HG02678 (cell line): ENCODE results near the gene SPDYE16.
"Not testable (repeated sequence)": the region's sequence is repeated elsewhere in the genome, so short reads cannot be mapped to it uniquely, and the experiment has no call there.

Experiments
- ATAC-seq: cut with Tn5 transposase; IDR thresholded peaks from one replicate; pipeline ENCODE4 v1.9.1; 2021; ENCODE audit warnings: mild to moderate bottlenecking, moderate library complexity; ENCODE audit not compliant: unreplicated experiment

The SPDYE16 gene

DNA sequence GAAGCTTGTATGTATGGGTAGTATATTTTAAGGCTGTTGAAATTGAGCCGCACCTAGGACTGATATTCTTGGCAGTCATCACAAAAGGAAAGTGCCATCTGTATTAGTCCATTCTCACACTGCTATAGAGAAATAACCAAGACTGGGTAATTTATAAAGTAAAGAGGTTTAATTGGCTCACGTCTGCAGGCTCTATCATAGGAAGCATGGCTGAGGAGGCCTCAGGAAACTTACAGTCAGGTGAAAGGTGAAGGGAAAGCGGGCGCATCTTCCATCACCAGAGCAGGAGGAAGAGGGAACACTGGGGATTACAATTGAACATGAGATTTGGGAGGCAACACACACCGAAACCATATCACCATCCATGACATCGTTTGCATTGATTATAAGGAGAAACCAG lies 8.9 kb upstream of the SPDYE16 start:
- ATAC-seq: not testable (repeated sequence)

DNA sequence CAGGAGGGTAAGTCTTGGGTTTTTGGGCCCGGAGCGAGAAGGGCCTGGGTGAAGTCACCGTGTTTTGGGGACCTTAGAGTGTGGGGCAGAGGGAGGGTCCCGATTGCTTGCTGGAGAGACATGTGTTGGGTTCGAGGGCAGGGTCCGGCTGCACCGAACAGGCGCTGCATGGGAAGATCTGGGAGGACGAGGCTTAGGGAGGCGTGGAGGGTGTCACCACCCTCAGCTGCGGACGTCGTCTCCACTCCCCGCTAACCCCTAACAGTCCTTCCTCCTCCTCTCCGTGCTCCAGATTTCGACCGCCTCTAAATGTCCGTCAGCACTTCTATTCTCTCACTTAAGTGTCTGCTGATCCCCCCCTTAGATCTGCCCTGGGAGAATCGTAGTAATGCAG lies 6.8 kb upstream of the SPDYE16 start:
- ATAC-seq: not testable (repeated sequence)

DNA sequence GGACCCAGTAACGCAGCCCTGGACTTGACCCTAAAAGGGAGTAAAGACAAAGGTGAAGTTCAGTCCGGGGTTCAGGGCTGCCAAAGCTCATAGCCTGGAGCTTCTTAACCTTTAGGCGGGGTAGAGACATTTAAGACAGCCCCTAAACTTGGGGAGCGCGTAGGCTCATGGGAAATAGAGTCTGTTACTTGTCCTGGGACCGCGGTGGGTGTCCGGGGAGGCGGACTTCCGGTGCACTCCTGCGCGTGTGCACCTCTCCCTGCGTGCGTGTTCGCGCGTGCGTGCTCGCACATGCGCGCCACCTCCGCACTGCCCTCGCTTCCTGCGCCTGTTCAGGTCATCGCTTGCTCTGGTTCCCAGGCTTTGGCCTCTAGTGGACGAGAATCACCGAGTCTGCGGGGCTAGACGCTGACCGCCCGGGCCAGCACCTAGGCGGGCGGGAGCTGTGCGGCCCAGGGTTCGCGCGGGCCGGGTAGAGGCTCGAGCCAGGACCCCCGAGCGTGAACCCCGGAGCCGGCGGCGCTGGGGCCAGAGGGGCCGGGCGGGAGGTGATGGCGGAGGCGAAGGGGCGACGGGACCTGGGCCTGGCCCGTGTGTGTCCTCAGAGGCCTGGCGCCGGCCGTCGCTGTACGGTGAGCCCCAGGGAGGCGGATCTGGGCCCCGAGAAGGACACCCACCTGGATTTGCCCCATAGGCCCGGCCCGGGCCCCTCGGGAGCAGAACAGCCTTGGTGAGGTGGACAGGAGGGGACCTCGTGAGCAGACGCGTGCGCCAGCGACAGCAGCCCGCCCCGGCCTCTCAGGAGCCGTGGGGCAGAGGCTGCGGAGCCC lies 6.1 kb upstream of the SPDYE16 start:
- ATAC-seq: peak; percentile 99

DNA sequence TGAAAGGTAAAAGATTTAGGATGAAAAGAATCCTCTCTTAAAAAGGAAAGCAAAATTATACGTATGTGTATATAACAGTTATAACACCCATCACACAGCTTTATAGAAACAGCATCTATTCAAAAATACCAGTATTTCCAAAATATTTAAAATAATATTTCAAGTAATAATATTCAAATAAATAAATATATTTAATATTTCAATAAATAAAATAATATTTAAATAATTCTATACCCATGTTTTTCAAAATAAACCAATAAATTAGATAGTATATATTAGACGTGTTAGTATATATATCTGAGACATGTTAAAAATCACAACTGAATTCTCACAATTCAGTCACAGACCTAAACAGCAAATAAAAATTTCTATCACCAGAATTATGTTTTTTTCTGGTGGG lies 11.5 kb downstream of the SPDYE16 start:
- not testable (repeated sequence) for ATAC-seq

DNA sequence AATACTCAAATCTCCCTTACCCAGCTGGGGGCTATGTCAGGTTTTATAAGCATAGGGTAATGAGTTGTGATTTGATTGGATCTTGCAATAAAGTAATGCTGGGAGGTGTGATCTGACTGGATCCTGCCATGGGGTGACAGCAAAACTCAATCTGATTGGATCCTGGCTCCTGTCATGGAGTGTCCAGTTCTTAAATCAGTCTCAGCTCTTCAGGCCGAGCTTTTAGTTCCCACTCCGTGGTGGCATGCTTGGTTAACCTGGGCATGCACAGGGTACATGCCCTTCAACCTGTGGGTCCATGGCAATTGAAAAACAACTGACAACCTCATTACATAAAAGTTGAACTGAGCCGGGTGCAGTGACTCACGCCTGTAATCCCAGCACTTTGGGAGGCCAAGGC lies 16.9 kb downstream of the SPDYE16 start:
- ATAC-seq: not testable (repeated sequence)

DNA sequence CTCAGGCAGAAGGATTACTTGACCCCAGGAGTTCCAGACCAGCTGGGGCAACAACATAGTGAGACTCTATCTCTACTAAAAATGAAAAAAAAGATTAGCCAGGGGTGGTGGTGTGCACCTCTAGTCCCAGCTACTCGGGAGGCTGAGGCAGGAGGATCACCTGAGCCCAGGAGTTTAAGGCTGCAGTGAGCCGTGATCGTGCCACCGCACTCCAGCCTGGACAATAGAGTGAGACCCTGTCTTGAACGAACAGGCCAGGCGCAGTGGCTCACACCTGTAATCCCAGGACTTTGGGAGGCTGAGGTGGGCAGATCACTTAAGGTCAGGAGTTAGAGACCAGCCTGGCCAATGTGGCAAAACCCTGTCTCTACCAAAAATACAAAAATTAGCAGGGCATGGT lies 26.2 kb downstream of the SPDYE16 start:
- ATAC-seq: not testable (repeated sequence)

DNA sequence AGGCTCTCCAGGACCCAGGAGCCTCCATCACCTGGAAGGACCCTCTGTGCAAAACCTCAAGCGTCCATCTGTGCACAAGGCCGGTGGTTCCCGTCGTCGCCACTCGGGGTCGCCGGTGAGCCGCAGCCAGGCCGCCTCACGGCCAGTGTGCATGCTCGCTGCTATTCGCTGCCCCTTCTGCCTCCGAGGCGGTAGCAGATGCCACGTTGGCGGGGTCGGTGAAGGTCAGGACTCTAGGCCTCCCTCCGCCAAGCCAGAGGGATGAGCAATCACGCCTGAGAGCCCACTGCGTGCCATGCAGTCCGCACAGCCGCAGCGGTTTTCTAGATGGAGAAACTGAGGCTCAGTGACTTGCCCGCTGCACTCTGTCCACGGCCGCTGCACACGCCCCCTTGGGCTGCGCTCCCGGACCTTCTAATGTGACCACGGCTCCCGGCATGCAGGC lies 27.1 kb downstream of the SPDYE16 start:
- ATAC-seq: no peak

DNA sequence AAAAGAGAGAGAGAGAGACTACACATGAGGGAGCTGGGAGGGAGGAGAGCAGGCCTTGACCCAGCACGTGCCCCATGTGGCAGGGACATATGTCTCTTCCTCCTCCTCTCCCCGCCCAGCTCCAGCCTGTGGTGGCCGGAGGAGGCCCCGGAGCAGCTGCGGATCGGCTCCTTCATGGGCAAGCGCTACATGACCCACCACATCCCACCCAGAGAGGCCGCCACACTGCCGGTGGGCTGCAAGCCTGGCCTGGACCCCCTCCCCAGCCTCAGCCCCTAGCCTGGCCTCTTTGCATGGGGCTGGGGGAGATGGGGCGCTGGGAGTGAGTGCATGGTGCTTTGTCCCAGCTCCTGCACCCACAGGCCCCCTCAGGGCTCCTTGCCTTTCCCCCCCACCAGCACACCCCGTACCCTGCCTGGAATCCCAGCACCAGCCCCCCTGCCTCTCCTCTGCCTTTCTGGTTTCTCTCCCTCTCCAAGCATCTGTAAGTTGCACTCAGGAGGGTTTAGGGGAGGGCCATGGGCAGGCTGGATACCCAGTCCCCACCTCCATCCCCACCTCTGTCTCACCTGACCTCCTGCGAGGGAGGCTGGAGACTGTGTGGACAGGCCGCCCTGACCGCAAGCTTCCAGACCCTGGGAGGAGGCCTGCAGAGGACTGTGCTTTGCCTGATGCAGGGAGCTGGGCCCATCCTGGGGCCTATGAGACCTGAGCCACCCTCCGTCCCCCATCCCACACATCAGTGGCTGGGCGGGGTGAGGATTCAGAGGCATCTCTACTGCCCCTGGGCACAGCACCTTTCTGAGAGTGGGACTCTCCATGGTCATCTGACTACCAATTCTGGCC lies 27.9 kb downstream of the SPDYE16 start:
- no peak for ATAC-seq

DNA sequence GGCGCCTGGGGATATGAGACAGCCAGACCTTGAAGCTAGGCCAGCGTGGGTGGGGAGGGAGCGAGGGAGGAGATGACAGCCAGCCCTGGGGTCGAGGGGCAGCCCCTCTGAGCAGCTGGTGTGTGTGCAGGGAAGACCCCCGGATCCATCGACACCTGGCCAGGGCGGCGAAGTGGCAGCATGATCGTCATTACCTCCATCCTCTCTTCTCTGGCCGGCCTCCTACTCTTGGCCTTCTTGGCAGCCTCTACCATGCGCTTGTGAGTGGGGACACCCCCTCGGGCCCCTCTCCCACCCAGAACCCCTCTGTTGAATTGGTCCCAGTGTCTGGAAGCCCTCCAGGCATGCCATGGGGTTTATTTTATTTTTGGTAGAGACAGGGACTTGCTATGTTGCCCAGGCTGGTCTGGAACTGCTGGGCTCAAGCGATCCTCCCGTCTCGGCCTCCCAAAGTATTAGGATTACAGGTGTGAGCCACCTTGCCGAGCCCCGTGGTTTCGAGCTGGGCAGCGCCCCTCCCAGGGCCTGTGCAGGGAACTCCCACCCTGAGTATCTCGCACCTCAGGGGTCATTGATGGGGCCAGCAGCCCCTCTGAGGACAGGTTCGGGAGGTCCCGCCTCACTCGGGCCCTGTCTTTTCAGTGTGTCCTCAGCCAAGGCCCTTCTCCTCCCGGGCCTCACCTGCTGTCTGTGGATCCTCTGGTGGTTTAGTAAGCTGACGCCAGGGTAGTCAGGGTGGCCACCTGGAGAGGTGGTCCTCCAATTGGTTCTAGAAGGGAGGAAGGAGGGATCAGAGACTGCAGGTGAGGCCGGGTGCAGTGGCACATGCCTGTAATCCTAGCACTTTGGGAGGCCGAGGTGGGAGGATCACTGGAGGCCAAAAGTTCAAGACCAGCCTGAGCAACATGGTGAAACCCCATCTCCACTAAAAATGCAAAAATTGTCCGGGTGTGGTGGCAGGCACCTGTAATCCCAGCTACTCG lies 29.0 kb downstream of the SPDYE16 start:
- ATAC-seq: no peak

DNA sequence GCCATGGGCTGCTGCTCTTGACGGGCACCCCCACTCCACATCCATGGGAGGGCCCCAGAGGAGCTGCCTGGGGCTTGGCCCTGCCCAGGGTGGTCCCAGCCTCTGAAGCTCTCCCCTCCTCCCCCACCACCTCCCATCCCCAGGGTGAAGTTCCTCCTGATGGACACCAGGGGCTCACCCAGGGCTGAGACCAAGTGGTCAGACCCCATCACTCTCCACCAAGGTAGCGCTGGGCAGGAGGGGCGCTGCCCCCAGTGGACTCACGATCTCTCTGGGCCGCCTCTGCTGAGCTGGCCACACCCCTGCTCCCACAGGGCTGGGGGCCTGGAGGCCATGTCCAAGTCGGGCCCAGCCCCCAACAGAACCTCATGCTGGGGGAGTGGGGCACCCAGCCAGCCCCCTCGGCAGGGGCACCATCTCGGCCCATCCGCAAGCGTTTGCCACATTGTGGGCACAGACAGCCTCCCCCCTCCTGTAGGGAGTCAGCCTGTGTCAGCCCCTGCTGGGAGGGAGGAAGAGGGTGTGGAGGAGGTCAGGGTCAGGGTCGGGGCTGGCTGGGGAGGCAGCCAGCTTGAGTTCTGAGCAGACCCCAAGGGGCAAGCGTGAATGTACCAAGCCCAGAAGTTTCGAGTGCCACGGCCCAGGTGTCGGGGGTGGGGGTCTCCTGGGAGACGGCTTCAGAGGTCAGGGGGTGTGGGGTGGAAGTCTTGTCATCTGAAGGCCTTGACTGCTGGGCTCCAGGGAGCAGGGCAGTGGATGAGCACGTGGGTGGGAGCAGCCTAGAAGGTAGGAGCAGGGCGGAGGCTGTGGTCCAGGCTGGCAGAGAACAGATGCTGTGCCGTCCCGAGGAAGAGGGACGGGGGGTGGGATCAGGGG lies 29.9 kb downstream of the SPDYE16 start:
- ATAC-seq: no peak

DNA sequence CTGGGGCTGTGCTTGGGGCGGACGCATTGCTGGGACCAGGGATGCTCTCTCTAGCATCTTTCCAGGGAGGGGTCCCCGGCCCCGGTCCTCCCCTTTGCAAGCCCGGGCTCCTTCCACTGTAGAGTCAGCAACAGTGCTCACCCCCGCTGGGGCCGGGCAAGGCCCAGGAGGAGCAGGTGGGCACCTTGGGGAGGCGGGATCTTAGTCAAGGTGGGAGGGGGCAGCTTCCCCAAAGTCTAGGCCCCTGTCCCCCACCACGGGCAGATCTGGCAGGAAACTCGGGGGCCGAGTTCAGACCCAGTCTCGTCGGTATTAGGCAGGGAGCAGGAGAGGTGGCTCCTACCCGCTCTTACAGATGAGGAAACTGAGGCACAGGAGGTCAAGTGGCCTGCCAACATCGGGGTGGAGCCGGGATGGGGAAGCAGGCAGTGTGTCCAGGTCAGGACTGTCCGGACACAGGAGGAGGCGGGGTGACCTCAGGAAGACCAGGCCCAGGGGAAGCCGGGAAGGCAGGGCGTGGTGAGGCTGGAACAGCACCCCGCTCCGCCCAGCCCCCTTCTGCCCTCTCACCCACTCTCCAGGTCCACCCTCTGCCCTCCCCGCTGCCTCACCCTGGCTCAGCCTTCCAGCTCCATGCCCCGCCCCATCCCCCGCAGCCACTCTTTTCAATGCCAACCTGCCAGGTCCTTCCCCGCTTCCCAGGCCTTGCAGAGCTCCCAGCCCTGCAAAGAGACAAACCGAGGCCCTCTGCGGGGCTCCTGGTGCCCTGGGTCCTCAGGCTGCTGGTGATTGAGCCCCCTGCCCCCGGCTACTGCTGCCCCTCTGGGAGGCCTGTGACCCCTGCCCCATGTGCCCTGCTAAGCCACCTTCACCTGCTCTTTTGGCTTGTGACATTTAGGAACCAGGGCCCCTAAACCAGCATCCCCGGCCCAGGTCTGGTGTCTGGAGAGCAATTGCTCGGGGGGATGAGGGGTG lies 30.9 kb downstream of the SPDYE16 start:
- ATAC-seq: not testable (repeated sequence)

DNA sequence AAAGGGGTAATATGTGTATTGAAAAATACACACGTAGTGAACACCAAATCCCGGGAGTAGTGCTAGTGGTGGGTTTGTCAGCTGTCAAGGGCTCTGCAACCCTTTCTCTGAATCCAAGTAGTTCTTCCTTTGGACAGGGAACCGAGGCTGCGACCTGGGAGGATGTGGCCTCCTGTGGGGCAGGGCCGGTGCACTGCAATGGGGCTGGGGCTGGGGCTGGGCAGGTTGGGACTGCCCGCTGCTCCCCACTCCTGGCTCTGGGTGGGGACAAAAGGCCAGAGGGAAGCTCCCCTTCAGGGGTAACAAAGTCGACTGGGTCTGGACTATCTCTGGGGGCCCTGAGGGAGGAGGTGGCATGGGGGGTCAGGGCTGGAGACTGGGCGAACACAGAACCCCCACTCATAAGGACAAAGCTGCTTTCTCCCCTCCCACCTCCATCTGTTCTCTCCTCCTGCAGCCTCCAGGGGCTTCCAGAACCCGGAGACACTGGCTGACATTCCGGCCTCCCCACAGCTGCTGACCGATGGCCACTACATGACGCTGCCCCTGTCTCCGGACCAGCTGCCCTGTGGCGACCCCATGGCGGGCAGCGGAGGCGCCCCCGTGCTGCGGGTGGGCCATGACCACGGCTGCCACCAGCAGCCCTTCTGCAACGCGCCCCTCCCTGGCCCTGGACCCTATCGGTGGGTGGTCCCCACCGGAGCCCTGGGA lies 31.7 kb downstream of the SPDYE16 start:
- not testable (repeated sequence) for ATAC-seq

DNA sequence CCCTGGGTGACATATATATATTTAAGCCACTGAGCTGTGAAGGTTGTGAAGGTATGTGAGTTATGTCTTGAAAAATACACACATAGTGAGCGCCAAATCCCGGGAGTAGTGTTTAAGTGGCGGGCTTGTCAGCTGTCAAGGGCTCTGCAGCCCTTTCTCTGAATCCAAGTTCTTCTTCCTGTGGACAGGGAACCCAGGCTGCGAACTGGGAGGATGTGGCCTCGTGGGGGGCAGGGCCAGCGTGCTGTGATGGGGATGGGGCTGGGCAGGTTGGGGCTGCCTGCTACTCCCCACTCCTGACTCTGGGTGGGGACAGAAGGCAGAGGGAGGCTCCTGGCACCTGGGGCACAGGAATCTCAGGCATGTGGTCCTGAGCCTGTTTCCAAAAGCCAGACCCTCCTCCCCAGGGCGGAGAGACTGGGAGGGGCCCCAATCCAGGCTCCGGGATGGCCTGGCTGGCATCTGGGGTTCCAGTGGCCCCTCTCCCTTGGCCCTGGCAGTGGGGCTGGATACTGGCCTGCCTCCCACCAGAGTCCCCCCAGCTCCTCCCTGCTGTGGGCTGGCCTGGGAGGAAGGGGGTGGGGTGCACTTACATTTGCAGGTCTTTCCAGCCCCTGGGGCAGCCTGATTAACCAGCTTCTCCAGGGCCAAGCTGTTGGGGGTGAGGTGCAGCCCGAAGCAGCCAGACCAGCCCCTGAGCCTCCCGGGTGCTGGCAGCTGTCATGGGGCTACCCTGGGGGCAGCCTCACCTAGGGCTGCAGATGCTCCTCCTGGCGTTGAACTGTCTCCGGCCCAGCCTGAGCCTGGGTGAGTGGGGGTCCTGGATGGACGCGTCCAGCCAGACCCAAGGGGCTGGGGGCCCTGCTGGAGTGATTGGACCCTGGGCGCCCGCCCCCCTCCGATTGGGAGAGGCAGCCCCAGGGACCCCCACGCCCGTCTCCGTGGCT lies 32.9 kb downstream of the SPDYE16 start, which contains the start of gene UPK3B:
UPK3B (plus strand) TSS at position 622 of the 947 bp plus-strand sequence; CDS start at position 723, 101 bp downstream.
- no peak for ATAC-seq

DNA sequence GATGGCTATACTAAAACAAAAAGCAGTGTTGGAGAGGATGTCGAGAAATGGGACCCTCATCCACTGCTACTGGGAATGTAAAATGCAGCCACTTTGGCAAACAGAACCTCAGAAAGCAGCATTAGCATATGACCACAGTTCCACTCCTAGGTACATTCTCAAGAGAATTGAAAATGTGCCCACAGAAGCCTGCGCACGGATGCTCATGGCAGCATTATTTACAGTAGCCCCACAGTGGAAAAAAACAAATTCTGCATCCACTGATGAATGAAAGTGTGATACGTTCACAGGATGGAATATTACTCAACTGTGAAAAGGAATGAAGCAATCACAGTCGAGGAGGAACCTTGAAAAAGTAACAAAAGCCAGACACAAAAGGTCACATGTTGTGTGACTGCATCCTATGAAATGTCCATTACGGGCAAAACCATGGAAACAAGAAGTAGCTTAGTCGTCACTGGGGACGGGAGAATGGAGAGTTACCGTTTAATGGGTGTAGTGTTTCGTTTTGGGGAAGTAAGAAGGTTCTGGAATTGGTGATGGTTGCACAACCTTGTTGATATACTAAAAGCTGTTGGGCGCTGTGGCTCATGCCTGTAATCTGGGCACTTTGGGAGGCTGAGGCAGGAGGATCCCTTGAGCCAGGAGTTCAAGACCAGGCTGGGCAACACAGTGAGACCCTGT lies 35.2 kb downstream of the SPDYE16 start:
- no peak for ATAC-seq

DNA sequence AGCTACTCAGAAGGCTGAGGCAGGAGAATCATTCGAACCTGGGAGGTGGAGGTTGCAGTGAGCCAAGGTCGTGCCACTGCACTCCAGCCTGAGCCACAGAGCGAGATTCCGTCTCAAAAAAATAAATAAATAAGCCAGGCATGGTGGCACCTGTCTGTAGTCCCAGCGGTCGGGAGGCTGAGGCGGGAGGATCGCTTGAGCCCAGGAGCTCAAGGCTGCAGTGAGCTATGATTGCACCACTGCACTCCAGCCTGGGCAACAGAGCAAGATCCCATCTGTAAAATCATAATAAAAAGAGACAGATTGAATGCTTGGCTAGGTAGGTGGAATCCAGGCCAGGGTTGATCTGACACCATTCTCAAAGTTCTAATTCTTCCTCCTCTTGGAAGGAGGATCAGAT lies 36.5 kb downstream of the SPDYE16 start:
- ATAC-seq: not testable (repeated sequence)

DNA sequence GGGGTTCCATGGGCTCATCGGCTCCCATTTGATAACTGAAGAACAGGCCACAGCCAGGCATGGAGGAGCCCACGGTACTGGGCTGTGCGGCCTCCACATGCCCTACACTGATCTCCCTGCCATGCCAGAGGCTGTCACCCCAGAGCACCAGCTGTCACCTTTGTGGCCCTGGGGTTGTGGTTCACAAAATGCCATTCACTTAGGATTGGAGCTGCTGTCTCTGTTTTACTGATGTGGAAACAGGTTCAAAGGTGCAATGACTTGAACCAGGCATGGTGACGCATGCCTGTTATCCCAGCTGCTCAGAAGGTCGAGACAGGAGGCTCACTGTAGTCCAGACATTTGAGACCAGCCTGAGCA lies 37.0 kb downstream of the SPDYE16 start:
- no peak for ATAC-seq
